ENCODE results near the gene USP6NL. TPM values are rescaled to one million over a fixed set of nuclear protein-coding genes. Genes with fewer than 3 reads are reported as not detected.

The USP6NL gene
- total RNA-seq, 1 experiment from 2014 or later = 35.6 TPM

GRCh38 chr10:11597470-11597869, 14.0 kb downstream of the USP6NL start:
- intact Hi-C loops (cut with micrococcal nuclease; ENCODE audit: unreplicated experiment) = no loop called here

GRCh38 chr10:11595395-11595692, 16.1 kb downstream of the USP6NL start:
- Histone ChIP-seq H3K9me3 (no peaks in the 10 kb centered on the region), H3K36me3 (ENCODE audit: control insufficient read depth, insufficient read depth, low read length) (no peaks in the 10 kb centered on the region), H3K4me1 (no peaks in the 10 kb centered on the region), H3K4me3 (ENCODE audit: low read depth, low read length) (no peak overlapping the region), H3K27me3 (replicated peaks; ENCODE audit: control insufficient read depth, insufficient read depth, low read length) (no peaks in the 10 kb centered on the region)
- no peak for DNase-seq
- H3K4me3 Mint-ChIP-seq (ENCODE audit: unreplicated experiment) = no peak overlapping the region
- H3K9me3 Mint-ChIP-seq (ENCODE audit: unreplicated experiment) = no peaks in the 10 kb centered on the region
- peaks cover 6% of the 10 kb centered on the region for H3K36me3 Mint-ChIP-seq (ENCODE audit: insufficient read depth, unreplicated experiment)
- ChIA-PET POLR2A (no interaction called here), CTCF (no interaction called here)
- H3K4me1 Mint-ChIP-seq (ENCODE audit: low read depth, unreplicated experiment) = peaks cover 6% of the 10 kb centered on the region
- TF ChIP-seq CTCF (IDR thresholded peaks at IDR 0.05; ENCODE audit: insufficient read depth in 1 of 2, low read depth in 1 of 2, low read length in 1 of 2, severe bottlenecking in 1 of 2, unreplicated experiment in 1 of 2) = no peak
- intact Hi-C loops (cut with micrococcal nuclease; ENCODE audit: unreplicated experiment) = no loop called here
- H3K27me3 Mint-ChIP-seq (ENCODE audit: insufficient read depth, unreplicated experiment) = no peaks in the 10 kb centered on the region
- BruUV-seq (replicated peaks) = no TSS peak
- H3K27ac Mint-ChIP-seq (ENCODE audit: unreplicated experiment) = no peak overlapping the region

More at GRCh38 chr10:11597470-11597869, 14.0 kb downstream of the USP6NL start:
- no peak for DNase-seq
- no TSS peak for BruUV-seq (replicated peaks)
- Mint-ChIP-seq H3K4me3 (ENCODE audit: unreplicated experiment) (no peak overlapping the region), H3K27me3 (ENCODE audit: insufficient read depth, unreplicated experiment) (no peaks in the 10 kb centered on the region), H3K9me3 (ENCODE audit: unreplicated experiment) (no peaks in the 10 kb centered on the region), H3K4me1 (ENCODE audit: low read depth, unreplicated experiment) (peaks cover 22% of the 10 kb centered on the region), H3K27ac (ENCODE audit: unreplicated experiment) (no peak overlapping the region), H3K36me3 (ENCODE audit: insufficient read depth, unreplicated experiment) (peaks cover 6% of the 10 kb centered on the region)
- Histone ChIP-seq H3K9me3 (no peaks in the 10 kb centered on the region), H3K4me1 (peaks cover 15% of the 10 kb centered on the region), H3K27me3 (replicated peaks; ENCODE audit: control insufficient read depth, insufficient read depth, low read length) (no peaks in the 10 kb centered on the region), H3K4me3 (ENCODE audit: low read depth, low read length) (no peak overlapping the region), H3K36me3 (ENCODE audit: control insufficient read depth, insufficient read depth, low read length) (no peaks in the 10 kb centered on the region)
- CTCF ChIA-PET = no interaction called here
- no peak for TF ChIP-seq CTCF (IDR thresholded peaks at IDR 0.05; ENCODE audit: insufficient read depth in 1 of 2, low read depth in 1 of 2, low read length in 1 of 2, severe bottlenecking in 1 of 2, unreplicated experiment in 1 of 2)
- POLR2A ChIA-PET = no interaction called here

GRCh38 chr10:11594589-11595394, 16.7 kb downstream of the USP6NL start:
- no peaks in the 10 kb centered on the region for H3K27me3 ChIP-seq (replicated peaks; ENCODE audit: control insufficient read depth, insufficient read depth, low read length)
- no peak overlapping the region for H3K4me3 Mint-ChIP-seq (ENCODE audit: unreplicated experiment)
- H3K27ac Mint-ChIP-seq (ENCODE audit: unreplicated experiment) = no peak overlapping the region
- POLR2A ChIA-PET = no interaction called here
- H3K9me3 ChIP-seq = no peaks in the 10 kb centered on the region
- intact Hi-C loops (cut with micrococcal nuclease; ENCODE audit: unreplicated experiment) = no loop called here
- H3K27me3 Mint-ChIP-seq (ENCODE audit: insufficient read depth, unreplicated experiment) = no peaks in the 10 kb centered on the region
- no peak for DNase-seq
- no TSS peak for BruUV-seq (replicated peaks)
- CTCF ChIA-PET = no interaction called here
- peaks cover 7% of the 10 kb centered on the region for H3K4me1 Mint-ChIP-seq (ENCODE audit: low read depth, unreplicated experiment)
- no peak overlapping the region for H3K4me3 ChIP-seq (ENCODE audit: low read depth, low read length)
- H3K9me3 Mint-ChIP-seq (ENCODE audit: unreplicated experiment) = no peaks in the 10 kb centered on the region
- H3K4me1 ChIP-seq = no peaks in the 10 kb centered on the region
- H3K36me3 ChIP-seq (ENCODE audit: control insufficient read depth, insufficient read depth, low read length) = no peaks in the 10 kb centered on the region
- TF ChIP-seq CTCF (IDR thresholded peaks at IDR 0.05; ENCODE audit: insufficient read depth in 1 of 2, low read depth in 1 of 2, low read length in 1 of 2, severe bottlenecking in 1 of 2, unreplicated experiment in 1 of 2) = no peak
- peaks cover 6% of the 10 kb centered on the region for H3K36me3 Mint-ChIP-seq (ENCODE audit: insufficient read depth, unreplicated experiment)

Measured in Caco-2 (cell line).